HepG2 (cell line): ENCODE measurements around the gene IGF2BP1. TPM values are rescaled to one million over a fixed set of nuclear protein-coding genes. Genes with fewer than 3 reads are reported as not detected.

Source experiments
- HOXA3 ChIP-seq: sonication (generic); formaldehyde crosslinking; IDR thresholded peaks from 2 replicates; pipeline ENCODE4 v1.5.0; 2020; ENCODE audit warnings: missing genetic modification reagents
- KAT2B ChIP-seq: fragments of 150-350 bp; IDR thresholded peaks from 2 replicates; pipeline ENCODE4 v1.6.1; 2014; ENCODE audit warnings: low read depth, low read length, borderline replicate concordance
- NRL ChIP-seq: sonication (generic); formaldehyde crosslinking; IDR thresholded peaks from 2 replicates; pipeline ENCODE4 v1.5.0; 2020; ENCODE audit warnings: missing genetic modification reagents, mild to moderate bottlenecking, moderate library complexity, borderline replicate concordance
- SIN3A ChIP-seq: IDR thresholded peaks from 2 replicates; pipeline ENCODE4 v1.6.1; 2011; ENCODE audit warnings: low read depth, mild to moderate bottlenecking, control low read depth, low read length, borderline replicate concordance
- ZNF17 ChIP-seq: sonication (generic); formaldehyde crosslinking; IDR thresholded peaks from 2 replicates; pipeline ENCODE4 v1.5.0; 2020; ENCODE audit warnings: mild to moderate bottlenecking, missing genetic modification reagents
- ZNF263 ChIP-seq: sonication (generic); formaldehyde crosslinking; IDR thresholded peaks from 2 replicates; pipeline ENCODE4 v1.4.0; 2020; ENCODE audit warnings: missing genetic modification reagents
- ZNF296 ChIP-seq: sonication (generic); formaldehyde crosslinking; conservative IDR thresholded peaks from 2 replicates; pipeline ENCODE4 v1.5.0; 2020; ENCODE audit warnings: mild to moderate bottlenecking, missing genetic modification reagents
- ZNF326 ChIP-seq: sonication (generic); formaldehyde crosslinking; IDR thresholded peaks from 2 replicates; pipeline ENCODE4 v1.4.0; 2020; ENCODE audit warnings: missing genetic modification reagents, borderline replicate concordance
- ZNF383 ChIP-seq: sonication (generic); formaldehyde crosslinking; IDR thresholded peaks from 2 replicates; pipeline ENCODE4 v1.4.0; 2020; ENCODE audit warnings: missing genetic modification reagents, mild to moderate bottlenecking, borderline replicate concordance
- ZNF432 ChIP-seq: sonication (generic); formaldehyde crosslinking; IDR thresholded peaks from 2 replicates; pipeline ENCODE4 v1.5.0; 2020; ENCODE audit warnings: missing genetic modification reagents, mild to moderate bottlenecking, borderline replicate concordance
- ZNF556 ChIP-seq: sonication (generic); formaldehyde crosslinking; IDR thresholded peaks from 2 replicates; pipeline ENCODE4 v1.4.0; 2020; ENCODE audit warnings: mild to moderate bottlenecking, missing genetic modification reagents, borderline replicate concordance
- ZNF616 ChIP-seq: sonication (generic); formaldehyde crosslinking; IDR thresholded peaks from 2 replicates; pipeline ENCODE4 v1.5.0; 2020; ENCODE audit warnings: low read depth, mild to moderate bottlenecking, missing genetic modification reagents
- ZNF773 ChIP-seq: sonication (generic); formaldehyde crosslinking; IDR thresholded peaks from 2 replicates; pipeline ENCODE4 v1.4.0; 2020; ENCODE audit warnings: missing genetic modification reagents, borderline replicate concordance
- polyA plus RNA-seq, 8 experiments: library from polyadenylated mRNA; depleted of rRNA in 3 of 8; stranded (reverse) in 7 of 8; unstranded in 1 of 8; fragments of >200 nt; fragmentation: Illumina TruSeq in 4 of 8; extraction: Trizol in 4 of 8; gene quantifications; 2 replicates each; pipeline versions ENCODE4 v1.2.1 to v1.2.3, GENCODE V29; 2011 to 2016; ENCODE audit warnings: low read depth in 4 of 8, missing spikeins in 1 of 8, mixed read lengths in 1 of 8; ENCODE audit not compliant: insufficient read depth in 1 of 8
- total RNA-seq, 5 experiments: library from RNA; depleted of rRNA; stranded (reverse); fragments of >200 nt; fragmentation: Illumina TruSeq; extraction: Trizol; gene quantifications; 2 replicates each; pipeline ENCODE4 v1.2.3, GENCODE V29; 2016; ENCODE audit warnings: low read depth in 1 of 5
- TF ChIP-seq, protein P1 (sequence below): IDR thresholded peaks from 2 replicates; pipeline ENCODE4 v1.6.1; 2016
- TF ChIP-seq, protein P2 (sequence below): sonication (generic); formaldehyde crosslinking; IDR thresholded peaks from 2 replicates; pipeline ENCODE4 v1.4.0; 2020; ENCODE audit warnings: missing genetic modification reagents
- TF ChIP-seq, protein P3 (sequence below): sonication (generic); formaldehyde crosslinking; IDR thresholded peaks from 2 replicates; pipeline ENCODE4 v1.8.1; 2022; ENCODE audit warnings: low read depth, mild to moderate bottlenecking, missing genetic modification reagents
- TF ChIP-seq, protein P4 (sequence below): sonication (generic); formaldehyde crosslinking; IDR thresholded peaks from 2 replicates; pipeline ENCODE4 v1.8.0; 2022; ENCODE audit warnings: mild to moderate bottlenecking, missing genetic modification reagents, moderate library complexity

The IGF2BP1 gene
- total and polyA plus RNA-seq, 2 of the 13 experiments (the other 11 are each of a cell fraction or from before 2014, with no cell fraction given), result 29.7 to 75.1 TPM

DNA sequence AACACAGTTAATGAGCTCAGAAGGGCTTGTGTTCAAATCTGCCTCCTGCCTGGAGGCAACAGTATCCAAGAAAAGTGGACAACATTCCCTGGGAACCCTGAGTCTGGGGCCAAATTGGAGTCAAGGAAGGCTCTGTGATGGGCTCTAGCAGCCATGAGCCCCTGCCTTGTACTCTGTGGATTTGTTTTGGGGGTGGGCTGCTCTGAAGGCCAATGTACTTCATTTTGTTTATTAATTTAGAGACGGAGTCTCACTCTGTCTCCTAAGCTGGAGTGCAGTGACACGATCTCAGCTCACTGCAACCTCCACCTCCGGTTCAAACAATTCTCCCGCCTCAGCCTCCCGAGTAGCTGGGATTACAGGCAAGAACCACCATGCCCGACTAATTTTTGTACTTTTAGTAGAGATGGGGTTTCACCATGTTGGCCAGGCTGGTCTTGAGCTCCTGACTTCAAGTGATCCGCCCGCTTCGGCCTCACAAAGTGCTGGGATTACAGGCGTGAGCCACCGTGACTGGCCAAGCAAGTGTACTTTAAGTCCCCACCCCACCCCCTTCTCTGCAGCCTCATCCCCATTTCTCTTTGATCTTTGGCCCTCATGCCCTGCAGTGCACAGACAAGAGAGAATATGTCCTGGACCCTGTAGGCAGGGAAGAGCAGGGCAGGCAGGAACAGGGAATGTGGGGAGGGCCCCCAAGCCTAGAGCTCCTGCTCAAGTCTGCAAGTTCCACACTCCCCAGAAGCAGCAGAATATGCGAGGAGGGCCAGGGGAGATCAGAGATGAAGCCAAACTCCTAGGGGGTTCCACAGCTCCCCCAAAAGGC, 26.1 kb upstream of the IGF2BP1 start (continued):
- TF ChIP-seq, protein P1, sequence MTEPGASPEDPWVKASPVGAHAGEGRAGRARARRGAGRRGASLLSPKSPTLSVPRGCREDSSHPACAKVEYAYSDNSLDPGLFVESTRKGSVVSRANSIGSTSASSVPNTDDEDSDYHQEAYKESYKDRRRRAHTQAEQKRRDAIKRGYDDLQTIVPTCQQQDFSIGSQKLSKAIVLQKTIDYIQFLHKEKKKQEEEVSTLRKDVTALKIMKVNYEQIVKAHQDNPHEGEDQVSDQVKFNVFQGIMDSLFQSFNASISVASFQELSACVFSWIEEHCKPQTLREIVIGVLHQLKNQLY (CRISPR knock-in tag), result peak; percentile 87
- TF ChIP-seq NRL (CRISPR knock-in tag), result peak; percentile 28; the same call in 1 of the 2 replicates
- TF ChIP-seq, protein P2, sequence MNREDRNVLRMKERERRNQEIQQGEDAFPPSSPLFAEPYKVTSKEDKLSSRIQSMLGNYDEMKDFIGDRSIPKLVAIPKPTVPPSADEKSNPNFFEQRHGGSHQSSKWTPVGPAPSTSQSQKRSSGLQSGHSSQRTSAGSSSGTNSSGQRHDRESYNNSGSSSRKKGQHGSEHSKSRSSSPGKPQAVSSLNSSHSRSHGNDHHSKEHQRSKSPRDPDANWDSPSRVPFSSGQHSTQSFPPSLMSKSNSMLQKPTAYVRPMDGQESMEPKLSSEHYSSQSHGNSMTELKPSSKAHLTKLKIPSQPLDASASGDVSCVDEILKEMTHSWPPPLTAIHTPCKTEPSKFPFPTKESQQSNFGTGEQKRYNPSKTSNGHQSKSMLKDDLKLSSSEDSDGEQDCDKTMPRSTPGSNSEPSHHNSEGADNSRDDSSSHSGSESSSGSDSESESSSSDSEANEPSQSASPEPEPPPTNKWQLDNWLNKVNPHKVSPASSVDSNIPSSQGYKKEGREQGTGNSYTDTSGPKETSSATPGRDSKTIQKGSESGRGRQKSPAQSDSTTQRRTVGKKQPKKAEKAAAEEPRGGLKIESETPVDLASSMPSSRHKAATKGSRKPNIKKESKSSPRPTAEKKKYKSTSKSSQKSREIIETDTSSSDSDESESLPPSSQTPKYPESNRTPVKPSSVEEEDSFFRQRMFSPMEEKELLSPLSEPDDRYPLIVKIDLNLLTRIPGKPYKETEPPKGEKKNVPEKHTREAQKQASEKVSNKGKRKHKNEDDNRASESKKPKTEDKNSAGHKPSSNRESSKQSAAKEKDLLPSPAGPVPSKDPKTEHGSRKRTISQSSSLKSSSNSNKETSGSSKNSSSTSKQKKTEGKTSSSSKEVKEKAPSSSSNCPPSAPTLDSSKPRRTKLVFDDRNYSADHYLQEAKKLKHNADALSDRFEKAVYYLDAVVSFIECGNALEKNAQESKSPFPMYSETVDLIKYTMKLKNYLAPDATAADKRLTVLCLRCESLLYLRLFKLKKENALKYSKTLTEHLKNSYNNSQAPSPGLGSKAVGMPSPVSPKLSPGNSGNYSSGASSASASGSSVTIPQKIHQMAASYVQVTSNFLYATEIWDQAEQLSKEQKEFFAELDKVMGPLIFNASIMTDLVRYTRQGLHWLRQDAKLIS (CRISPR knock-in tag), result peak; percentile 46; the same call in 1 of the 2 replicates
- TF ChIP-seq KAT2B, result no peak
- no peak for TF ChIP-seq ZNF773 (CRISPR knock-in tag)
- TF ChIP-seq, protein P3, sequence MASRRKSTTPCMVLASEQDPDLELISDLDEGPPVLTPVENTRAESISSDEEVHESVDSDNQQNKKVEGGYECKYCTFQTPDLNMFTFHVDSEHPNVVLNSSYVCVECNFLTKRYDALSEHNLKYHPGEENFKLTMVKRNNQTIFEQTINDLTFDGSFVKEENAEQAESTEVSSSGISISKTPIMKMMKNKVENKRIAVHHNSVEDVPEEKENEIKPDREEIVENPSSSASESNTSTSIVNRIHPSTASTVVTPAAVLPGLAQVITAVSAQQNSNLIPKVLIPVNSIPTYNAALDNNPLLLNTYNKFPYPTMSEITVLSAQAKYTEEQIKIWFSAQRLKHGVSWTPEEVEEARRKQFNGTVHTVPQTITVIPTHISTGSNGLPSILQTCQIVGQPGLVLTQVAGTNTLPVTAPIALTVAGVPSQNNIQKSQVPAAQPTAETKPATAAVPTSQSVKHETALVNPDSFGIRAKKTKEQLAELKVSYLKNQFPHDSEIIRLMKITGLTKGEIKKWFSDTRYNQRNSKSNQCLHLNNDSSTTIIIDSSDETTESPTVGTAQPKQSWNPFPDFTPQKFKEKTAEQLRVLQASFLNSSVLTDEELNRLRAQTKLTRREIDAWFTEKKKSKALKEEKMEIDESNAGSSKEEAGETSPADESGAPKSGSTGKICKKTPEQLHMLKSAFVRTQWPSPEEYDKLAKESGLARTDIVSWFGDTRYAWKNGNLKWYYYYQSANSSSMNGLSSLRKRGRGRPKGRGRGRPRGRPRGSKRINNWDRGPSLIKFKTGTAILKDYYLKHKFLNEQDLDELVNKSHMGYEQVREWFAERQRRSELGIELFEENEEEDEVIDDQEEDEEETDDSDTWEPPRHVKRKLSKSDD (CRISPR knock-in tag), result peak; percentile 89
- TF ChIP-seq ZNF296, result no peak
- no peak for TF ChIP-seq ZNF432 (CRISPR knock-in tag)
- no peak for TF ChIP-seq ZNF17 (CRISPR knock-in tag)
- 0 out of 2 replicates have a peak, but pooled peaks have one; percentile 41 for TF ChIP-seq SIN3A
- TF ChIP-seq ZNF326 (CRISPR knock-in tag), result no peak
- peak; percentile 43; the same call in 1 of the 2 replicates for TF ChIP-seq ZNF616 (CRISPR knock-in tag)
- TF ChIP-seq ZNF263 (CRISPR knock-in tag), result peak; percentile 88
- TF ChIP-seq, protein P4, sequence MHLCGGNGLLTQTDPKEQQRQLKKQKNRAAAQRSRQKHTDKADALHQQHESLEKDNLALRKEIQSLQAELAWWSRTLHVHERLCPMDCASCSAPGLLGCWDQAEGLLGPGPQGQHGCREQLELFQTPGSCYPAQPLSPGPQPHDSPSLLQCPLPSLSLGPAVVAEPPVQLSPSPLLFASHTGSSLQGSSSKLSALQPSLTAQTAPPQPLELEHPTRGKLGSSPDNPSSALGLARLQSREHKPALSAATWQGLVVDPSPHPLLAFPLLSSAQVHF (CRISPR knock-in tag), result no peak
- no peak for TF ChIP-seq ZNF383 (CRISPR knock-in tag)
- peak; percentile 82 for TF ChIP-seq HOXA3 (CRISPR knock-in tag)
- no peak; the same call in 1 of the 2 replicates for TF ChIP-seq ZNF556 (CRISPR knock-in tag)
